ENCODE measurements around the gene ABHD6. TPM values are rescaled to one million over a fixed set of nuclear protein-coding genes. Genes with fewer than 3 reads are reported as not detected.
A peak's percentile ranks its signal among the peaks of the same experiment; 100 is the strongest.
"Not testable (repeated sequence)": the region's sequence is repeated elsewhere in the genome, so short reads cannot be mapped to it uniquely, and the experiment has no call there.

Gene ABHD6
- total RNA-seq, 1 donor from 2014 or later: 15.0 TPM

DNA sequence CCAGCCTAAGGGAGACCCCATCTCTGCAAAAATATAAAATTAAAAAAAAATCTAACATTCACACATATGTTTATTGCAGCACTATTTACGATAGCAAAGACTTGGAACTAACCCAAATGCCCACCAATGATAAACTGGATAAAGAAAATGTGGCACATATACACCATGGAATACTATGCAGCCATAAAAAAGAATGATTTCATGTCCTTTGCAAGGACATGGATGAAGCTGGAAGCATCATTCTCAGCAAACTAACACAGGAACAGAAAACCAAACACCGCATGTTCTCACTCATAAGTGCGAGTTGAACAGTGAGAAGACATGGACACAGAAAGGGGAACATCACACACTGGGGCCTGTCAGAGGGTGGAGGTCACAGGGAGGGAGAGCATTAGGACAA is 35.8 kb downstream of the ABHD6 start:
- DNase-seq (ENCODE audit: low read depth in 2 of 2): not testable (repeated sequence)

GRCh38 chr3:58274027-58274614 is 36.5 kb downstream of the ABHD6 start:
- DNase-seq (ENCODE audit: low read depth in 2 of 2): no peak

DNA sequence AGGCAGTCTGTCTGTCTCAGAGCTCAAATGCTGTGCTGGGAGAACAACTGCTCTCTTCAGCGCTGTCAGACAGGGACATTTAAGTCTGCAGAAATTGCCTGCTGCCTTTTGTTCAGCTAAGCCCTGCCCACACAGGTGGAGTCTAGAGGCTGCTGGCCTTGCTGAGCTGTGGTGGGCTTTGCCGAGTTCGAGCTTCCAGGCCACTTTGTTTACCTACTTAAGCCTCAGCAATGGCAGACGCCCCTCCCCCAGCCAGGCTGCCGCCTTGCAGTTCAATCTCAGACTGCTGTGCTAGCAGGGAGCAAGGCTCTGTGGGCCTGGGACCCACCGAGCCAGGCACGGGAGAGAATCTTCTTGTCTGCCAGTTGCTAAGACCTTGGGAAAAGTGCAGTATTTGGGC is 43.5 kb downstream of the ABHD6 start:
- no peak for DNase-seq (ENCODE audit: low read depth in 2 of 2)

- no peak for DNase-seq (ENCODE audit: low read depth in 2 of 2)
Measured at GRCh38 chr3:58285334-58285733, 47.7 kb downstream of the ABHD6 start.

- DNase-seq (ENCODE audit: low read depth in 2 of 2): no peak
Measured at GRCh38 chr3:58287354-58287753, 49.8 kb downstream of the ABHD6 start.

DNA sequence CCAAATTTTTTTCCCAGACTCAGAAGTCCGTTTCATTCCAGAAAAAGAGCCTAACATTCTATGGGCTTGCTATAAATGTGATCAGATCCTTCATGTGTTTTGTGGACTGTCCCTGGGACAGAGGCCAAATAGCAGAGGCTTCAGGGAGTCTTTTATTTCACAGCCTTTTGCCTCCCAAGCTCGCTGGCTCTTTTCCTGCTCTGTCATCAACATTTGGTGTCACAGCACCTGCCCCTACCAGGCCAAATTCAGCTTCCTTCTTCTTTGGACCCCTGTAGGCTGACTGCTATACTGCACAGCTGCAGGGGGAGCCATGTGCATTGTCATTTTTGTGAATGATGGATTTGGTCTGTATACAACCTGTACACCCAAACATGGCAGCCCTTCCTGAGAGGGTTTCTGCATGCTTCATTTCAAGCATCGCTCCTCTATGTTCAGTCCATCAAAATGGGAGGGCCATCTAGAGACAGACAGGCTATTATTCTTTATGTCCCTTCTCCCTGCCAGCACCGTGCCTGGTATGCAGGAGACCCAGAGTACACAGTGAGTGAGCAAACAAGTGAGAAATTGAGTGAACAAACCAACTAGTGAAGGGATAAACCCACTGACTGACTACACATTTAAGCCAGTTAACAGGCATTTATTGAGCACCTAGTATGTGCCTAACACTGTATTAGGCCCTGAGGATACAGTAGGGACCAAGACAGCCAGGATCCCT is 50.6 kb downstream of the ABHD6 start:
- no peak for DNase-seq (ENCODE audit: low read depth in 2 of 2)

DNA sequence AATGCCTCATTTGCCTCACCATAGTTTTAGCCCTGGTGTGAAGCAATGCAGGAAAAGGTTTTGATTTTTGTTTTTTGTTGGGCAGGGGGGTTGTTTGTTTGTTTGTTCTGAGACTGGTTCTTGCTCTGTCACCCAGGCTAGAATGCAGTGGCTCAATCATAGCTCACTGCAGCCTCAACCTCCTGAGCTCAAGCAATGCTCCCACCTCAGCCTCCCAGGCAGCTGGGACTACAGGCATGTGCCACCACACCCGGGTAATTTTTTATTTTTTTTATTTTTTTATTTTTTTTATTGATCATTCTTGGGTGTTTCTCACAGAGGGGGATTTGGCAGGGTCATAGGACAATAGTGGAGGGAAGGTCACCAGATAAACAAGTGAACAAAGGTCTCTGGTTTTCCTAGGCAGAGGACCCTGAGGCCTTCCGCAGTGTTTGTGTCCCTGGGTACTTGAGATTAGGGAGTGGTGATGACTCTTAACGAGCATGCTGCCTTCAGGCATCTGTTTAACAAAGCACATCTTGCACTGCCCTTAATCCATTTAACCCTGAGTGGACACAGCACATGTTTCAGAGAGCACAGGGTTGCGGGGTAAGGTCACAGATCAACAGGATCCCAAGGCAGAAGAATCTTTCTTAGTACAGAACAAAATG is 51.5 kb downstream of the ABHD6 start:
- not testable (repeated sequence) for DNase-seq (ENCODE audit: low read depth in 2 of 2)

GRCh38 chr3:58290446-58290845 is 52.9 kb downstream of the ABHD6 start:
- not testable (repeated sequence) for DNase-seq (ENCODE audit: low read depth in 2 of 2)

DNA sequence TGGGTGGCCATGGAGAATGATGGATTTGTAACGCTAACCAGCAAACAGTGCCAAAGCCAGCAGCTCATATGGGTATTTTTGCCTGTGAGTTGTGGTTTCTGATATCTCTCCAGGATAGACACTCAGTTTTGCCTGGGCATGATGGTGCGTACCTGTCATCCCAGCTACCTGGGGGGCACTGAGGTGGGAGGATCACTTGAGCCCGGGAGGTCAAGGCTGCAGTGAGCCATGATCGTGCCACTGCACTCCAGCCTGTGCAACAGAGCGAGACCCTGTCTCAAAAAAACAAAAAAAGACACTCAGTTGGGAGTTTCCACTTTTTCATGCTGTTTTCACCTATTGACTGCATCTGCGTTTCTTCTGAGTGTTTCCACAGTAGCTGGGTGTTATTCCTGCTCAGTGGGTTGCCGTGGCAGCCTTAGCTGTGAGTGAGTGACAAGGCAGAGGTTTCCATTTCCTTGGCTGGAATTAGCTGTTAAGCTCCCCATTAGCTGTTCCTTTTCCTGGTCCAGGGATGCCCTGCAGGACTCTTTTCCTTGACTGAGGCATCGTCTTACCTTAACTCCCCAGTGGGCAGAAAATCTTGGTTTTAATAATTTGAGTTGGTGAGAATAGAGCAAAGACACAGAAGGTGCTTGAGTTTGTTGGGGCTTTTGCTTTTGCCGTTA is 54.2 kb downstream of the ABHD6 start:
- peak in 1 of 2 donors; percentile 23 for DNase-seq (ENCODE audit: low read depth in 2 of 2)

GRCh38 chr3:58292866-58293265 is 55.3 kb downstream of the ABHD6 start:
- DNase-seq (ENCODE audit: low read depth in 2 of 2): no peak

DNA sequence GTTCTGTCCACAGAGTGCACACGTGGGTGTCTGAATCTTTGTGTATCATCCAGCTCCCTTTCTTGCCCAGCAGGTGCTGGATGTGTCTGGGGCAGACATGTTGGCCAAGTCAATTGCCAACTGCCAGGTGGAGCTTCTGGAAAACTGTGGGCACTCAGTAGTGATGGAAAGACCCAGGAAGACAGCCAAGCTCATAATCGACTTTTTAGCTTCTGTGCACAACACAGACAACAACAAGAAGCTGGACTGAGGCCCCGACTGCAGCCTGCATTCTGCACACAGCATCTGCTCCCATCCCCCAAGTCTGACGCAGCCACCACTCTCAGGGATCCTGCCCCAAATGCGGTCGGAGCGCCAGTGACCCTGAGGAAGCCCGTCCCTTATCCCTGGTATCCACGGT is 55.9 kb downstream of the ABHD6 start:
- DNase-seq (ENCODE audit: low read depth in 2 of 2): no peak

- DNase-seq (ENCODE audit: low read depth in 2 of 2): no peak
Measured at GRCh38 chr3:58296269-58296668, 58.7 kb downstream of the ABHD6 start.

- no peak for DNase-seq (ENCODE audit: low read depth in 2 of 2)
Measured at GRCh38 chr3:58296843-58297242, 59.3 kb downstream of the ABHD6 start.

- no peak for DNase-seq (ENCODE audit: low read depth in 2 of 2)
Measured at GRCh38 chr3:58298190-58298589, 60.6 kb downstream of the ABHD6 start.

GRCh38 chr3:58299075-58299474 is 61.5 kb downstream of the ABHD6 start:
- no peak for DNase-seq (ENCODE audit: low read depth in 2 of 2)

- DNase-seq (ENCODE audit: low read depth in 2 of 2): peak; percentile 60 to 71
Measured at GRCh38 chr3:58299839-58300516, 62.4 kb downstream of the ABHD6 start.

- DNase-seq (ENCODE audit: low read depth in 2 of 2): peak; percentile 94 to 98
Measured at GRCh38 chr3:58305882-58306711, 68.5 kb downstream of the ABHD6 start, which contains the start of the genes HTD2 and RPP14. Gene HTD2 (plus strand): TSS chr3:58306520. CDS start chr3:58317614, 11,094 bp downstream. Gene RPP14 (plus strand): TSS chr3:58306245. CDS start chr3:58310330, 4,085 bp downstream.

GRCh38 chr3:58307639-58308215 is 70.1 kb downstream of the ABHD6 start:
- peak; percentile 67 to 80 for DNase-seq (ENCODE audit: low read depth in 2 of 2)

- no peak for DNase-seq (ENCODE audit: low read depth in 2 of 2)
Measured at GRCh38 chr3:58308728-58309127, 71.1 kb downstream of the ABHD6 start.

DNA sequence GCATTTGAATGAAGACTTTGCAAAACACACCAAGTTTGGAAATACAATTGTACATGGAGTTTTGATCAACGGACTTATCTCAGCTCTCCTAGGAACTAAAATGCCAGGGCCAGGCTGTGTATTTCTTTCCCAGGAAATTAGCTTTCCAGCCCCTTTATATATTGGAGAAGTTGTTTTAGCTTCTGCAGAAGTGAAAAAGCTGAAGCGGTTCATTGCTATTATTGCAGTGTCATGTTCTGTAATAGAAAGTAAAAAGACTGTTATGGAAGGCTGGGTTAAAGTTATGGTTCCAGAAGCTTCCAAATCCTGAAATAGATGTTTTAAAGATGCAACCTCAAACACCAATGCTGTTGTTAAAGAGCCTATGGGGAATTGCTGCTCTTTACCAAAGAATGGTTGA is 80.2 kb downstream of the ABHD6 start:
- DNase-seq (ENCODE audit: low read depth in 2 of 2): no peak
